GM18951 (cell line): Measurements from ENCODE around the gene ADRB1.

Source experiments
- POLR2A ChIP-seq: IDR thresholded peaks from 4 replicates; pipeline ENCODE4 v1.6.1; 2011; ENCODE audit warnings: mild to moderate bottlenecking; ENCODE audit not compliant: insufficient read length, insufficient read depth; ENCODE audit errors: extremely low read depth
- in situ Hi-C: fragments of 300-500 bp; cut with MboI; formaldehyde crosslinking; loops from one replicate; pipeline ENCODE4 v1.12.0; 2022; ENCODE audit warnings: low sequenced_read_pairs, mixed read lengths, inconsistent platforms; ENCODE audit not compliant: unreplicated experiment

ADRB1 gene

DNA sequence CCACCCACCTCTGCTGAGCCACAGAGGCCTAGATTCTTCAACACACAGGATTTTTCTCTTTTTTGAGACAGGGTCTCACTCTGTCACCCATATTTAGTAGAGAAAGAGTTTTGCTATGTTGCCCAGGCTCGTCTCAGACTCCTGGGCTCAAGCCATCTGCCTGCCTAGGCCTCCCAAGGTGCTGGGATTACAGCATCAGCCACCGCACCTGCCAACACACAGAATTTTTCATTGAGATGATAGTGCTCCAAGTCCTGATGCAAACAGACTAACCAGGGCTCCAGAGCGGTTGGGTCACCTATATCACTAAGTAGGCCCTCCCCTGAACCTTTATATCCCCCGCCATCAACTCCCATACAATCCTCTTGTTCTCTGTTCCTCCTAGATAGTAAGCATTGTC, 24.4 kb upstream of the ADRB1 start:
- in situ Hi-C loops = no loop called here
- TF ChIP-seq POLR2A = no peak

DNA sequence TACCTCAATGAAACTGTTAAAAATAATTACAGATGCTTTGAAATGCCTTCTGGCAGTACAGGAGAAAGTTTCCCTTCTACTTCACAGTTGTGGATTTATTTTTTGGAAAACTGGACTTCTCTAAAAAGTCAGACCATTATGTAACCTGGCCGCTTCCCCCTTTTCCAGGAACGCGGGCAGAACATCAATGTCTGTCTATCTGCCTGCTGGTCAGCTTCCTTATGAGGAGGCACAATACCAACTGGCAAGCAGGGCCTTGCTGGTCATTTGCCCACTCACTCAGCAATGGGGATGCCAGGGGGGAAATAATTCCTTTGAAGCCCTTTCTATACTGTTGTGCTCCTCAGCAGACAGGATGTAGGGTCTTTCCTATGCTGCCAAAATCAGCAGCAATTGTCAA, 22.5 kb upstream of the ADRB1 start:
- in situ Hi-C loops = no loop called here

DNA sequence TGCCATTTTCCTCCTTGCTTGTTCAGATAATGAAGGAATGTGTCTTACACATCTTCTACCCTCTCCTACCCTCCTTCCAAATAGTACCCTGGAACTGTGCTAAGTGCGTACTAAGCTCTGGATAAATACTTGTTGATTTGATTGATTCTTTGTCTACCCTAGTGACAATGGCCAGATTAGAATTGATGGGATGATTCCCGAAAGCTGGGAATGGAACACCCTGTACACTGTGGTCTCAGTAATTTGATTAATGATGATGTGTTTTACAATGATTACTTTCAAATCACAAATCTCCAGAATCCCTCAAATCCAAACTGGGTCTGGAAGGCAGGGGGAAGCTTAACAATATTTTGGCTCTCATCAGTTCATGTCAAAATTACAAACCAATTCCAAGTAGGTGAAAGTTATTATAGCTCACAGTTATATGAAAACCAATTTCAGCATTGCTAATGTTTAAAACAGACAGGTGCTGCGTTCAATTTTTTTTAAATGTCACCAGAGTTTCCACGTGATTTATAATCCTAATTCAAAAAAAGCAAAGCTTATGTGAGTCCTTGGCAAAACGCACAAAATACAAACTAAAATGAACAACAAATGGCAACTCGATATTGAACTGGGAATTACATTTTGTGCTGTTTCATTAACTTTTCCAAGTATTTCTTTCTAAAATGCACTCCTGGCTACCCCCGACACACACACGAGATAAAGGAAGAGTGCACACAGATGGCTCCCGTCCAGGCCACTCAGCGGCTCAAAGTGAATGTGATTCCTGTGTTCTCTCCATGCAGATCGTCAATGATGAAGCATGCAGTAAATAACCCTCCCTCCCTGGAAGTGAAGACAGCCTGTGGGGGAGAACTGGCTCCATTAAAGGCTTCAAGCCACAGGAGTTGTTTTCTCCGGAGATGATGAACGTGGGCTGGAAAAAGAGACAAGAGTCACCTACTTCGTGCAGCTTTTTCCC, 21.7 kb upstream of the ADRB1 start:
- in situ Hi-C loops = no loop called here
- no peak for TF ChIP-seq POLR2A

More for the DNA sequence above, 22.5 kb upstream of the ADRB1 start:
- no peak for TF ChIP-seq POLR2A

DNA sequence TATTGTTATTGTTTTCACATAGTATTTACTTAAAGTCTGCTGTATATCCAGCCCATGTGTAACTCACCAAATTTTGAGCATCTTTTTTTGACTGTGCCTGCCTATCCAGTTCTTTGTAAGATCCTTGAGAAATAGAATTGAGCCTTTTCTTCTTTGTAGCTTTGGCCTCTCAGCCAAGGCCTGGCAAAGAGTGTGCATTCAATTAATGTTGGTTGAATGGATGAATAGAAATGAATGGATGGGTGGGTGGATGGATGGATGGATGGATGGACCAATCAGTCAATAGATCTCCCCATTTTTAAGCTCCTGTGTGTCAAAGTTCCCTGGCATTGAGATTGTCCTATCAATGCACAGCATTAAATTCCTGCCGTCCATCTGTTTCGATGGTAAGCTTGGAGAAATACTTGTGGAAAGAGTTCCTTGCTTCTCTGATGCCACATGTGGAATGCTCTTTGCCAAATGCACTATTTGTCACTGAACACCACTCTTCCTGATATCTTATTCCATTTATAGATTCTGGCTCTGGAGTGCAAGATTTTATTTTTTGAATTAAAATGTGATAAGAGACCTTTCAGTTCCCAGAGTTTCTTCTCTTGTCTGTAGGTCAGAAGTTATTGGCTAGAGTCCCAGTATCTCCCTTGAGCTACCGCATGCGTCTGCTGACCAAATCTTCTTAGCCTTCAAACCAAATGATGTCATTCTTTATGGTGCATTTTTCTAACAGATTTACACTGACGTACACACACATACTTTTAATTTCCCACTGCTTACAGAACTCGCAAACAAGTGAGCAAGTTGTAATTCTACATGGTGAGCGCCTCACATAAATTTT, 20.7 kb upstream of the ADRB1 start:
- TF ChIP-seq POLR2A = no peak

DNA sequence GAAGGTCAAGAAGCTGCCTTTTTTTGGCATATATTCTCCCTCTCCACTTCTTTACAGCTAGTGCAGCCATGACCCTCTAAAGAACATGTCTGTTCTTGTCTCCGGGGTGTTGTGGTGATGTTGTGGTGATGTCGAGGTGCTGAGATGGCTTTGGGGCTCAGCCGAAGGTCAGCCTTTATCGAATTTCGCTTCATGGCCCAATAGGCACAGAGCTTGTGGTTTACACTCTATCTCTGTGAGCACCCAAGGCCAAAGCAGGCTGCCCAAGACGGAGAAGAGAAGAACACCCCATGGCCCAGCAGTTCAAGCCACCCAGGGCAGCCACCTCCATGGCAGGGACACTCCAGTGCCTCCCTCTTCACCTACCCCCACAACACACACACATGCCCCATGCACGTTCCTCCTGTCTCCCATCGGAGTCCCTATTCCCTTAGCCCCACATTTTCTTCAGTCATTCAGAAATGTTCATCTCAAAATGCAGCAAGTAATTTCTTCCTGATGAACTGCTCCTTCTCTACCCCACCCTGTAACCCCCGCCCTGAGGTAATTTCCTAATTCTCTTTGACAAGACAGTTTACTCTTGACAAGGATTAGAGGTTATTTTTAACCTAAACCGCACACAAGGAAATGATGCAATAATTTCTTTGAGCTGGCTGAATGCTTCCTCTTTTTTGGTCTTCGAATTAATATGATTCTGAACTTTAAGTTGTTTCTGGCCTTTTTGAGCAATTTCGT, 18.6 kb upstream of the ADRB1 start:
- TF ChIP-seq POLR2A = peak; percentile 30
- in situ Hi-C loops = no loop called here

More for the DNA sequence above, 20.7 kb upstream of the ADRB1 start:
- in situ Hi-C loops = no loop called here

DNA sequence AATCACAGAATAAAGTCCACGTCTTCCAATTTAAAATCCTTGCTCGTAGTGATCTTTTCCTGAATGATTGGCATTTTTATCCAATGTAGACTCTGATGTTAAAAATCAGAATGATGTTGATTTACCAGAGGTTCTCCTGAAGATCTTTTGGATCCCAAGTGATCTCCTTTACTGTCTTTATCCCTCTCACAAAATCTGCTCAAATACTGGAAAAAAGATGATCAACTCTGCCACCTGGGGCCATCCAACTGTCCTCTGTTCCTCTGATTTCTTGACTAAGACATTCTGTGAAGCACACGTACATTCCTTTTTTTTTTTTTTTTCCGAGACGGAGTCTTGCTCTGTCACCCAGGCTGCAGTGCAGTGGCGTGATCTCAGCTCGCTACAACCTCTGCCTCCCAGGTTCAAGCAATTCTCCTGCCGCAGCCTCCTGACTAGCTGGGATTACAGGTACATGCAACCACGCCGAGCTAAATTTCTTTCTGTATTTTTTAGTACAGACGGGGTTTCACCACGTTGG, 18.0 kb upstream of the ADRB1 start:
- TF ChIP-seq POLR2A = no peak
- in situ Hi-C loops = no loop called here

DNA sequence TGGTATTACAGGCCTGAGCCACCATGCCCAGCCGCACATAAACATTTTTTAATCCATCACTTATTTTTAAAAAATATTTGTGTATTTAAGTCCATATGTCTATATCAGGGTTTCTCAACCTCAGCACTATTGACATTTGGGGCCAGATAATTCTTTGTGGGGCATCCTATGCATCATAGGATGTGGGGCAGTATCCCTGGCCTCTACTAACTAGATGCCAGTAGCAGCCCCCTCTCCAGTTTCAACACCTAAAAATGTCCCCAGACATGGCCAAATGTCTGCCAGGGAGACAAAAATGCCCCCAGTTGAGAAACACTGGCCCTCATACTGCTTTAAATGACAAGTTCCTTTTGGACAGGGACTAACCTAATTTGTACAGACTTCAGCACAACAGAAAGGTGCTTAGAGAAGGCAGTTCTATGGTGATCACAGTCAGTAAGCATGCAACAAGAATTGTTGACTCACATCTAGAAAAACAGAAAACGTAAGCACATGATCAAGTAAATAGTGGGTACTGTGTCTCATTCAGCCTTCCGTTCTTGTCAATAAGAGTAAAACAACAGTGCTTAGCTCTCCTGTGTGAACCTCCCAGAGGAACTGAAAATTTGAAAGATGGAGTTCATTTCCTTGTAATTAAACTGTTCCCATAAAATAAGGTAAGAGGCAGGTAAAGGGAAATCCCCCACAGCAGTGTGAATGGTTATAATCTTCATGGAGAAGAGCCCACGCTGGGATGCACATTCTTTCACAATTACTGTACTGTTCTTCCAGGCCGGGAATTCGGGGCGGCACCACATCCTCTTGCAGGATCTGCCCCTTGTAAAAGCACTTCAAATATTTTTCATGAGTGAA, 17.3 kb upstream of the ADRB1 start:
- TF ChIP-seq POLR2A = no peak
- in situ Hi-C loops = no loop called here

DNA sequence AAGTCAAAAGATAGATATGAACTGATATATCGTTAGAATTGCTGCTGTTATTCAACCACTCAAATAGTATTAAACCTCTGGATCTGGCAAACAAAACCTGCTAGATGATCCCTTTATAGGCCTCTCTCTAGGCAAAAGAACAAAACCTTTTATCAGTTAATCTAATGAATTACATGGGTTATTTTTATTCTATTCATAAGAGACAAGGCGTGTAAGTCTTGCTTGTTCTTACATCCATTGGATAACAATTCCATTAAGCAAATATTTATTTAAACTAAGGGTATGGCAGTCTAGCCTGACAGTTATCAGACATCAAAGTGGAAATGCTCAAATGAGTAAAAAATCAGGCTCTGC, 16.6 kb upstream of the ADRB1 start:
- in situ Hi-C loops = no loop called here
- no peak for TF ChIP-seq POLR2A

DNA sequence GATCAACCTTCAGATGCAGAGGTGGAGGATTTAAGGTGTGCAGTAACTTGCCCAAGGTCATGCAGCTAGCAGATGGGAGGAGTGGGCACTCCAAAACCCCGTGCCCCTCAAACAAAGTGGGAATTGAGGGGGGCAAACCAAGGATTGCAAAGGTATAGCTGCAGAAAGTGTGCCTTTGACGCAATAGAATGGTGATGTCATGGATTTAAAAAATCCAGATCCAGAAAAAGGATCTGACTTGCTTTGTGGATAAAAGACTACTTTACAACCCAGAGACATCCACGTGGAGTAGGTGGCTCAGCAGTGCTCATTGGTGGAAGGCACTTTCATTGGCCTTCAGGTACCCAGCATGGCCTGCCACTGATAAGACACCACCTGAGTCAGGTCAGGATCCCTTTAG, 15.7 kb upstream of the ADRB1 start:
- TF ChIP-seq POLR2A = no peak
- in situ Hi-C loops = no loop called here

DNA sequence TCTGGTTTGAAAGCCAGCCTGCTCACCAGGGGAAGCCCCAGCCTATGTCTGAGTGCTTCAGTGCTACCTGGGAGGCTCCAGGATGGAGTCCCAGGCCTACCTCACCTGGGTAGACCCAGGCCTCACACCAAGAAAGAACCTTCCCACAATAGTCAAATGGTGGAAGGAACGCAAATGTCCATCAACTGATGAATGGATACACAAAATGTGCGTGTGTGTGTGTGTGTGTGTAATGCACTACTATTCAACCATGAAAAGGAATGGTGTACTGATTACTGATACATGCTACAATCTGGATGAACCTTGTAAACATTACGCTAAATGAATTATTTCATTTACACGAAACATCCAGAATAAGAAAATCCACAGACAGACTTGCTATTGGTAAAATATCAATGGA, 15.2 kb upstream of the ADRB1 start:
- in situ Hi-C loops = no loop called here
- no peak for TF ChIP-seq POLR2A

DNA sequence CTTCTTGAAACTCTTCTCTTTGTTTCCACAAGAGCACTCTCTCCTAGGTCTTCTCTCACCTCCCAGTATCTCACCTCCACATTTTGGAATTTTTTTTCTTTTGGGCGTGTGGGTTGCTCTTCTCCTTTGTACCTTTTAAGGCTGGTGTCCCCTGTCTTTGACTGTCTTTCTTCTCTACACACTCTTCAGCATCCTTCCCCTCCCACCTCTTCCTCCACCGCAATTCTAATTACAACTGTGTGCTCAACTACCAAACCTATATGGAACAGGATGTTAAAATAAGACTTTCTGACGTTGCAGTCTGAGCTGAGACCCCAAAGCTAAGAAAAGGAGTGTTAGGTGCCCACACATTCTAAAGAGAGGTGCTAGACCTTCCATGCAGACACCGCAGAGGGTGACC, 14.0 kb upstream of the ADRB1 start:
- TF ChIP-seq POLR2A = no peak
- in situ Hi-C loops = no loop called here

DNA sequence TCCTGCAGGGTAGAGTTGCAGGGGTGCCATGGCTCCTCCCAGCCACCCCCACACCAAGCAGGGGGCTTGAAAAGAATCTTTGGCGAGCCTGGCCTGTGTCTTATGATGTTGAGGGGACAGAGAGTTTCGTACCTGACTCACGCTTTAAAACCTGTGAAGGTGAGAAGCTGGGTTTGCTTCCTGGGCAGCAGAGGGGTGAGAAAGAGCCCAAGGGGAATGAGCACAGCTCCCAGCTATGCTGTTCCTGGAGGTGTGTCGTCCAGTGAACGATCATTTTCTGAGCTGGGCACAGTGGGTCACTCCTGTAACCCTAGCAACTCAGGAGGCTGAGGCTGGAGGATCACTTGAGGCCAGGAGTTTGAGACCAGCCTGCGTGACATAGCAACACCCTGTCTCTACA, 13.5 kb upstream of the ADRB1 start:
- in situ Hi-C loops = no loop called here
- no peak for TF ChIP-seq POLR2A
